OCI-LY7 (cell line): ENCODE data around the gene KLHL21. TPM values are rescaled to one million over a fixed set of nuclear protein-coding genes. Genes with fewer than 3 reads are reported as not detected.

Source experiments
- BruUV-seq: library from RNA; stranded (reverse); fragments of 400-500 nt; replicated peaks from 2 replicates; lab custom pipeline; 2021; lab: Mats Ljungman, UMichigan
- CTCF ChIA-PET: fragments of 300-600 bp; sonication (Branson Sonifier 250); formaldehyde crosslinking; loops from one replicate; lab custom pipeline; 2022; ENCODE audit warnings: antibody characterized with exemption; ENCODE audit not compliant: unreplicated experiment; lab: Charles Lee
- POLR2A ChIA-PET: fragments of 300-600 bp; sonication (Branson Sonifier 250); formaldehyde crosslinking; loops from one replicate; lab custom pipeline; 2022; ENCODE audit warnings: antibody characterized with exemption; lab: Charles Lee
- DNase-seq: peaks from one replicate; pipeline ENCODE4 v3.0.0-alpha.2; 2015; ENCODE audit warnings: low spot score
- H2AFZ ChIP-seq: fragments of 200-600 bp; sonication (generic), shearing (Covaris generic); 2 replicates; pipeline ENCODE4 v1.6.1; 2014; ENCODE audit warnings: mild to moderate bottlenecking, antibody characterized with exemption, low read length, moderate library complexity
- H3K27ac ChIP-seq: fragments of 200-600 bp; sonication (generic); 2 replicates; pipeline ENCODE4 v1.5.1; 2014; ENCODE audit warnings: mixed run types, low read depth, mild to moderate bottlenecking, moderate library complexity, low read length, inconsistent platforms; ENCODE audit not compliant: poor library complexity, severe bottlenecking
- H3K36me3 ChIP-seq: fragments of 200-600 bp; sonication (generic); 2 replicates; pipeline ENCODE4 v1.6.1; 2014; ENCODE audit warnings: mild to moderate bottlenecking, antibody characterized with exemption, low read length, moderate library complexity, mixed read lengths; ENCODE audit not compliant: insufficient read depth
- H3K4me1 ChIP-seq: fragments of 200-600 bp; sonication (generic); 2 replicates; pipeline ENCODE4 v1.5.1; 2014; ENCODE audit warnings: mild to moderate bottlenecking, low read length; ENCODE audit not compliant: insufficient read depth, poor library complexity, severe bottlenecking
- H3K4me2 ChIP-seq: fragments of 200-600 bp; sonication (generic); 2 replicates; pipeline ENCODE4 v1.6.1; 2014; ENCODE audit warnings: mild to moderate bottlenecking, low read length
- H3K4me3 ChIP-seq: fragments of 200-600 bp; sonication (generic); 2 replicates; pipeline ENCODE4 v1.5.1; 2014; ENCODE audit warnings: mild to moderate bottlenecking, low read depth, low read length; ENCODE audit not compliant: poor library complexity, severe bottlenecking
- H3K79me2 ChIP-seq: fragments of 200-600 bp; sonication (generic); 2 replicates; pipeline ENCODE4 v1.6.1; 2016; ENCODE audit warnings: low read depth, mild to moderate bottlenecking, low read length, moderate library complexity, mixed read lengths; ENCODE audit not compliant: insufficient read depth
- H3K9me2 ChIP-seq: fragments of 200-600 bp; sonication (generic); 2 replicates; pipeline ENCODE4 v1.6.1; 2016; ENCODE audit warnings: mild to moderate bottlenecking, low read length, mixed read lengths; ENCODE audit not compliant: insufficient read depth
- H3K9me3 ChIP-seq: fragments of 200-600 bp; sonication (generic); 2 replicates; pipeline ENCODE4 v1.6.1; 2014; ENCODE audit warnings: mild to moderate bottlenecking, mixed run types, low read length, mixed read lengths
- H4K20me1 ChIP-seq: fragments of 200-600 bp; sonication (generic); 2 replicates; pipeline ENCODE4 v1.6.1; 2014; ENCODE audit warnings: mild to moderate bottlenecking, antibody characterized with exemption, low read length, moderate library complexity, mixed read lengths; ENCODE audit not compliant: insufficient read depth
- EZH2phosphoT487 ChIP-seq: fragments of 200-600 bp; sonication (generic); IDR thresholded peaks from 2 replicates; pipeline ENCODE4 v1.6.1; 2018; ENCODE audit warnings: low read depth, borderline replicate concordance, mild to moderate bottlenecking, mixed run types, antibody characterized with exemption, low read length, moderate library complexity, mixed read lengths
- intact Hi-C: fragments of 100-400 bp; cut with micrococcal nuclease; formaldehyde crosslinking; loops from one replicate; pipeline ENCODE4 v1.10.0; 2022; ENCODE audit not compliant: unreplicated experiment
- total RNA-seq, 2 experiments: library from RNA; depleted of rRNA in 1 of 2; stranded (reverse); fragments of >200 nt in 1 of 2; shearing (Covaris generic) in 1 of 2; gene quantifications; 2 replicates each; pipeline ENCODE4 v1.2.3, GENCODE V29; 2014 to 2022
- TF ChIP-seq, protein P1 (sequence below): fragments of 200-600 bp; sonication (generic); conservative IDR thresholded peaks from 2 replicates; pipeline ENCODE4 v1.5.1; 2014; ENCODE audit warnings: mild to moderate bottlenecking, antibody characterized with exemption, low read length, moderate library complexity, mixed read lengths

KLHL21 gene
- total RNA-seq, 2 experiments from 2014 or later, result 7.4 to 7.6 TPM

GRCh38 chr1:6623269-6623965 lies 20.7 kb upstream of the KLHL21 start:
- Histone ChIP-seq H3K4me2 (no peak overlapping the region), H3K79me2 (peaks cover 9% of the 10 kb centered on the region; the same call in 1 of the 2 replicates), H3K4me3 (no peak overlapping the region), H3K9me3 (no peaks in the 10 kb centered on the region), H3K27ac (no peak overlapping the region), H3K9me2 (no peaks in the 10 kb centered on the region), H4K20me1 (no peaks in the 10 kb centered on the region), H3K36me3 (peaks cover 61% of the 10 kb centered on the region), H2AFZ (no peak overlapping the region), H3K4me1 (peaks cover 24% of the 10 kb centered on the region)
- intact Hi-C loops, result no loop called here
- POLR2A ChIA-PET, result no interaction called here
- TF ChIP-seq EZH2phosphoT487, result no peak
- TF ChIP-seq, protein P1, sequence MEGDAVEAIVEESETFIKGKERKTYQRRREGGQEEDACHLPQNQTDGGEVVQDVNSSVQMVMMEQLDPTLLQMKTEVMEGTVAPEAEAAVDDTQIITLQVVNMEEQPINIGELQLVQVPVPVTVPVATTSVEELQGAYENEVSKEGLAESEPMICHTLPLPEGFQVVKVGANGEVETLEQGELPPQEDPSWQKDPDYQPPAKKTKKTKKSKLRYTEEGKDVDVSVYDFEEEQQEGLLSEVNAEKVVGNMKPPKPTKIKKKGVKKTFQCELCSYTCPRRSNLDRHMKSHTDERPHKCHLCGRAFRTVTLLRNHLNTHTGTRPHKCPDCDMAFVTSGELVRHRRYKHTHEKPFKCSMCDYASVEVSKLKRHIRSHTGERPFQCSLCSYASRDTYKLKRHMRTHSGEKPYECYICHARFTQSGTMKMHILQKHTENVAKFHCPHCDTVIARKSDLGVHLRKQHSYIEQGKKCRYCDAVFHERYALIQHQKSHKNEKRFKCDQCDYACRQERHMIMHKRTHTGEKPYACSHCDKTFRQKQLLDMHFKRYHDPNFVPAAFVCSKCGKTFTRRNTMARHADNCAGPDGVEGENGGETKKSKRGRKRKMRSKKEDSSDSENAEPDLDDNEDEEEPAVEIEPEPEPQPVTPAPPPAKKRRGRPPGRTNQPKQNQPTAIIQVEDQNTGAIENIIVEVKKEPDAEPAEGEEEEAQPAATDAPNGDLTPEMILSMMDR, result no peak
- DNase-seq, result no peak
- BruUV-seq, result no TSS peak
- CTCF ChIA-PET, result no interaction called here

GRCh38 chr1:6622396-6623152 lies 19.9 kb upstream of the KLHL21 start:
- H3K4me1 ChIP-seq, result peaks cover 24% of the 10 kb centered on the region
- intact Hi-C loops, result no loop called here
- no peak overlapping the region for H2AFZ ChIP-seq
- H3K4me3 ChIP-seq, result no peak overlapping the region
- H3K36me3 ChIP-seq, result peaks cover 68% of the 10 kb centered on the region
- no peak for DNase-seq
- H3K27ac ChIP-seq, result no peak overlapping the region
- no peaks in the 10 kb centered on the region for H3K9me2 ChIP-seq
- H4K20me1 ChIP-seq, result no peaks in the 10 kb centered on the region
- no peak for TF ChIP-seq EZH2phosphoT487
- TF ChIP-seq, protein P1, result no peak
- peaks cover 9% of the 10 kb centered on the region; the same call in 1 of the 2 replicates for H3K79me2 ChIP-seq
- no peak overlapping the region for H3K4me2 ChIP-seq
- POLR2A ChIA-PET, result no interaction called here
- H3K9me3 ChIP-seq, result no peaks in the 10 kb centered on the region
- CTCF ChIA-PET, result no interaction called here
- BruUV-seq, result no TSS peak
